ENCODE results near the gene YBEY. TPM values are rescaled to one million over a fixed set of nuclear protein-coding genes. Genes with fewer than 3 reads are reported as not detected.

Gene YBEY
- total and polyA plus RNA-seq, 2 donors (not counting 1 experiment from before 2014, with no cell fraction given): 15.9 to 18.6 TPM

GRCh38 chr21:46245213-46245915 lies 40.8 kb upstream of the YBEY start:
- Histone ChIP-seq H3K36me3 (ENCODE audit: control insufficient read depth, insufficient read depth, low read length) (peaks cover 31% of the 10 kb centered on the region), H3K4me3 (replicated peaks in 1 of 4; ENCODE audit: control extremely low read depth in 1 of 4, insufficient read depth in 1 of 4, low read depth in 3 of 4, low read length in 4 of 4) (no peak overlapping the region)

GRCh38 chr21:46246345-46246744 lies 39.8 kb upstream of the YBEY start:
- Histone ChIP-seq H3K27ac (ENCODE audit: insufficient read depth, low read length) (no peak overlapping the region), H3K27me3 (ENCODE audit: control insufficient read depth, insufficient read depth, low read length) (no peaks in the 10 kb centered on the region), H3K9ac (ENCODE audit: insufficient read depth, low read length) (no peak overlapping the region), H3K4me2 (ENCODE audit: extremely low read depth, insufficient read depth, low read length) (no peak overlapping the region), H4K20me1 (ENCODE audit: control insufficient read depth, extremely low read depth, insufficient read depth, low read length) (no peaks in the 10 kb centered on the region), H3K4me1 (ENCODE audit: control insufficient read depth, extremely low read depth, insufficient read depth, low read length) (no peaks in the 10 kb centered on the region), H3K4me3 (replicated peaks in 1 of 4; ENCODE audit: control extremely low read depth in 1 of 4, insufficient read depth in 1 of 4, low read depth in 3 of 4, low read length in 4 of 4) (no peak overlapping the region), H3K9me3 (ENCODE audit: control insufficient read depth, insufficient read depth, low read depth, low read length) (no peaks in the 10 kb centered on the region), H2AFZ (ENCODE audit: low read length) (no peak overlapping the region), H3K36me3 (ENCODE audit: control insufficient read depth, insufficient read depth, low read length) (peaks cover 30% of the 10 kb centered on the region), H3K79me2 (ENCODE audit: control insufficient read depth, insufficient read depth, low read length) (no peaks in the 10 kb centered on the region)
- TF ChIP-seq EZH2 (IDR thresholded peaks at IDR 0.05; ENCODE audit: low read length, missing control alignments): no peak
- no peak for DNase-seq (ENCODE audit: low read depth in 2 of 2)

More at GRCh38 chr21:46245213-46245915, 40.8 kb upstream of the YBEY start:
- H3K79me2 ChIP-seq (ENCODE audit: control insufficient read depth, insufficient read depth, low read length): no peaks in the 10 kb centered on the region
- H4K20me1 ChIP-seq (ENCODE audit: control insufficient read depth, extremely low read depth, insufficient read depth, low read length): no peaks in the 10 kb centered on the region
- H3K4me1 ChIP-seq (ENCODE audit: control insufficient read depth, extremely low read depth, insufficient read depth, low read length): no peaks in the 10 kb centered on the region
- no peak overlapping the region for H3K27ac ChIP-seq (ENCODE audit: insufficient read depth, low read length)
- no peak for DNase-seq (ENCODE audit: low read depth in 2 of 2)
- no peak overlapping the region for H3K9ac ChIP-seq (ENCODE audit: insufficient read depth, low read length)
- H2AFZ ChIP-seq (ENCODE audit: low read length): no peak overlapping the region
- H3K4me2 ChIP-seq (ENCODE audit: extremely low read depth, insufficient read depth, low read length): no peak overlapping the region
- no peak for TF ChIP-seq CTCF (conservative IDR thresholded peaks at IDR 0.05 in 1 of 2, IDR thresholded peaks at IDR 0.05 in 1 of 2; ENCODE audit: low read depth in 1 of 2, low read length in 2 of 2)
- no peak for TF ChIP-seq EZH2 (IDR thresholded peaks at IDR 0.05; ENCODE audit: low read length, missing control alignments)
- H3K27me3 ChIP-seq (ENCODE audit: control insufficient read depth, insufficient read depth, low read length): no peaks in the 10 kb centered on the region
- no peaks in the 10 kb centered on the region for H3K9me3 ChIP-seq (ENCODE audit: control insufficient read depth, insufficient read depth, low read depth, low read length)

- no peaks in the 10 kb centered on the region for H3K4me1 ChIP-seq (ENCODE audit: control insufficient read depth, extremely low read depth, insufficient read depth, low read length)
- H3K4me3 ChIP-seq (replicated peaks in 1 of 4; ENCODE audit: control extremely low read depth in 1 of 4, insufficient read depth in 1 of 4, low read depth in 3 of 4, low read length in 4 of 4): no peak overlapping the region
- H3K79me2 ChIP-seq (ENCODE audit: control insufficient read depth, insufficient read depth, low read length): no peaks in the 10 kb centered on the region
- no peak overlapping the region for H3K9ac ChIP-seq (ENCODE audit: insufficient read depth, low read length)
- H3K27me3 ChIP-seq (ENCODE audit: control insufficient read depth, insufficient read depth, low read length): no peaks in the 10 kb centered on the region
- no peaks in the 10 kb centered on the region for H4K20me1 ChIP-seq (ENCODE audit: control insufficient read depth, extremely low read depth, insufficient read depth, low read length)
- TF ChIP-seq CTCF (conservative IDR thresholded peaks at IDR 0.05 in 1 of 2, IDR thresholded peaks at IDR 0.05 in 1 of 2; ENCODE audit: low read depth in 1 of 2, low read length in 2 of 2) (no peak), EZH2 (IDR thresholded peaks at IDR 0.05; ENCODE audit: low read length, missing control alignments) (no peak)
- DNase-seq (ENCODE audit: low read depth in 2 of 2): no peak
- H2AFZ ChIP-seq (ENCODE audit: low read length): no peak overlapping the region
- H3K27ac ChIP-seq (ENCODE audit: insufficient read depth, low read length): no peak overlapping the region
- H3K4me2 ChIP-seq (ENCODE audit: extremely low read depth, insufficient read depth, low read length): no peak overlapping the region
- H3K9me3 ChIP-seq (ENCODE audit: control insufficient read depth, insufficient read depth, low read depth, low read length): no peaks in the 10 kb centered on the region
- peaks cover 31% of the 10 kb centered on the region for H3K36me3 ChIP-seq (ENCODE audit: control insufficient read depth, insufficient read depth, low read length)
These were observed 38.3 kb upstream of the YBEY start for GRCh38 chr21:46247699-46248421.
